A673 (cell line): Measurements from ENCODE around the gene PHACTR2.

Experiments
- CTCF ChIP-seq: fragments of 300-800, 200-600 bp; sonication (generic); conservative IDR thresholded peaks from 2 replicates; pipeline ENCODE4 v1.5.1; 2017; ENCODE audit warnings: low read depth, mild to moderate bottlenecking, antibody characterized with exemption, low read length, moderate library complexity, mixed read lengths
- EZH2 ChIP-seq: fragments of 200-600 bp; sonication (generic); IDR thresholded peaks from 2 replicates; pipeline ENCODE4 v1.6.1; 2017; ENCODE audit warnings: borderline replicate concordance, low read depth, mild to moderate bottlenecking, mixed read lengths, antibody characterized with exemption, low read length; ENCODE audit not compliant: poor library complexity, severe bottlenecking

GRCh38 chr6:143864234-143864633 lies 186.5 kb downstream of the PHACTR2 start, which contains the start of gene ZC2HC1B:
- TF ChIP-seq CTCF = no peak
- no peak for TF ChIP-seq EZH2
